Panc1 (cell line): ENCODE results near the gene PCCA. TPM values are rescaled to one million over a fixed set of nuclear protein-coding genes. Genes with fewer than 3 reads are reported as not detected.

ENCODE experiments used
- ATAC-seq: fragments of 200-7000 bp; cut with Tn5 transposase; 2 replicates; pipeline ENCODE4 v1.9.1; 2020; ENCODE audit warnings: mild to moderate bottlenecking, moderate library complexity
- BruUV-seq: library from RNA; stranded (reverse); fragments of 400-500 nt; replicated peaks from 2 replicates; lab custom pipeline; 2021; lab: Mats Ljungman, UMichigan
- CTCF ChIA-PET: fragments of 300-600 bp; sonication (Branson Sonifier 250); formaldehyde crosslinking; loops from one replicate; lab custom pipeline; 2022; ENCODE audit warnings: antibody characterized with exemption; lab: Charles Lee
- POLR2A ChIA-PET: fragments of 300-600 bp; sonication (Branson Sonifier 250); formaldehyde crosslinking; loops from one replicate; lab custom pipeline; 2022; ENCODE audit warnings: antibody characterized with exemption; lab: Charles Lee
- DNase-seq: peaks from one replicate; pipeline ENCODE4 v3.0.0-alpha.2; 2010; ENCODE audit warnings: low read depth, low spot score
- H3K27ac ChIP-seq: 2 replicates; pipeline ENCODE4 v1.5.1; 2011; ENCODE audit warnings: mild to moderate bottlenecking, low read length, inconsistent platforms
- H3K27me3 ChIP-seq: fragments of 200-500 bp; sonication (Bioruptor generic); 2 replicates; pipeline ENCODE4 v1.6.0; 2014; ENCODE audit warnings: low read length, inconsistent platforms; ENCODE audit not compliant: control insufficient read depth, insufficient read depth
- H3K36me3 ChIP-seq: fragments of 200-500 bp; sonication (Bioruptor generic); 2 replicates; pipeline ENCODE4 v1.5.1; 2014; ENCODE audit warnings: inconsistent platforms, mild to moderate bottlenecking, low read length, moderate library complexity; ENCODE audit not compliant: control insufficient read depth, insufficient read depth
- H3K4me1 ChIP-seq: 2 replicates; pipeline ENCODE4 v1.5.1; 2011; ENCODE audit warnings: inconsistent platforms, mild to moderate bottlenecking, low read length, moderate library complexity; ENCODE audit not compliant: control insufficient read depth, insufficient read depth
- H3K4me3 ChIP-seq, 2 experiments: 2 replicates each; pipeline ENCODE4 v1.5.1; 2011 to 2012; ENCODE audit warnings: low read depth in 2 of 2, low read length in 2 of 2, mild to moderate bottlenecking in 2 of 2, inconsistent platforms in 1 of 2, moderate library complexity in 1 of 2
- H3K9me3 ChIP-seq: fragments of 200-500 bp; sonication (Bioruptor generic); 2 replicates; pipeline ENCODE4 v1.5.1; 2014; ENCODE audit warnings: low read depth, mild to moderate bottlenecking, inconsistent platforms, low read length, moderate library complexity; ENCODE audit not compliant: control insufficient read depth, insufficient read depth
- CTCF ChIP-seq: fragments of 450-650 bp; IDR thresholded peaks from 2 replicates; pipeline ENCODE4 v1.5.1; 2017; ENCODE audit warnings: mild to moderate bottlenecking
- POLR2AphosphoS5 ChIP-seq: IDR thresholded peaks from 2 replicates; pipeline ENCODE4 v1.6.1; 2012; ENCODE audit warnings: mild to moderate bottlenecking, low read depth, low read length, moderate library complexity
- REST ChIP-seq, 2 experiments: IDR thresholded peaks; 2 replicates each; pipeline ENCODE4 v1.6.1; 2011 to 2012; ENCODE audit warnings: low read depth in 2 of 2, control low read depth in 1 of 2, low read length in 1 of 2, mild to moderate bottlenecking in 1 of 2, moderate library complexity in 1 of 2; ENCODE audit not compliant: insufficient read depth in 1 of 2
- SIN3A ChIP-seq: IDR thresholded peaks from 2 replicates; pipeline ENCODE4 v1.6.1; 2012; ENCODE audit warnings: low read depth, mild to moderate bottlenecking, low read length, moderate library complexity, borderline replicate concordance; ENCODE audit not compliant: insufficient read depth
- TCF7L2 ChIP-seq: IDR thresholded peaks from 2 replicates; pipeline ENCODE4 v1.6.1; 2011; ENCODE audit warnings: mild to moderate bottlenecking, low read depth, low read length, inconsistent platforms
- in situ Hi-C: cut with HindIII; loops from 2 replicates; pipeline ENCODE4 v1.10.0; 2016; ENCODE audit warnings: low sequenced_read_pairs, low pct_unique_long_range_greater_than_20kb
- intact Hi-C: fragments of 100-400 bp; cut with micrococcal nuclease; formaldehyde crosslinking; loops from one replicate; pipeline ENCODE4 v1.10.0; 2022; ENCODE audit not compliant: unreplicated experiment
- total RNA-seq: library from RNA; stranded (reverse); gene quantifications from one replicate; pipeline ENCODE4 v1.2.1, GENCODE V29; 2021; ENCODE audit not compliant: unreplicated experiment

Gene PCCA
- total RNA-seq, 1 experiment from 2014 or later: 14.7 TPM

GRCh38 chr13:100297413-100297812 is 208.5 kb downstream of the PCCA start:
- Histone ChIP-seq H3K4me3 (no peak overlapping the region), H3K9me3 (no peaks in the 10 kb centered on the region), H3K4me1 (no peaks in the 10 kb centered on the region), H3K27ac (no peak overlapping the region), H3K36me3 (no peaks in the 10 kb centered on the region), H3K27me3 (no peaks in the 10 kb centered on the region)
- no peak for TF ChIP-seq REST (IDR thresholded peaks at IDR 0.05; ENCODE audit: insufficient read depth in 1 of 2, low read depth in 2 of 2, low read length in 1 of 2)
- no peak for TF ChIP-seq SIN3A
- no peak for TF ChIP-seq POLR2AphosphoS5
- no peak for TF ChIP-seq CTCF
- TF ChIP-seq TCF7L2: no peak
- DNase-seq (no peak), ATAC-seq (no peak)
- intact Hi-C loops: no loop called here
- no TSS peak for BruUV-seq
- POLR2A ChIA-PET: no interaction called here
- in situ Hi-C loops: no loop called here
- CTCF ChIA-PET: no interaction called here

- POLR2A ChIA-PET: no interaction called here
- H3K27me3 ChIP-seq: no peaks in the 10 kb centered on the region
- DNase-seq: no peak
- TF ChIP-seq TCF7L2: no peak
- no peak for TF ChIP-seq POLR2AphosphoS5
- TF ChIP-seq SIN3A: no peak
- no peak for TF ChIP-seq REST (IDR thresholded peaks at IDR 0.05; ENCODE audit: insufficient read depth in 1 of 2, low read depth in 2 of 2, low read length in 1 of 2)
- no peak for TF ChIP-seq CTCF
- no peak overlapping the region for H3K4me3 ChIP-seq
- no TSS peak for BruUV-seq
- H3K9me3 ChIP-seq: no peaks in the 10 kb centered on the region
- in situ Hi-C loops: no loop called here
- H3K36me3 ChIP-seq: no peaks in the 10 kb centered on the region
- no peak overlapping the region for H3K27ac ChIP-seq
- ATAC-seq: no peak
- CTCF ChIA-PET: no interaction called here
- intact Hi-C loops: no loop called here
- H3K4me1 ChIP-seq: no peaks in the 10 kb centered on the region
These were observed 209.3 kb downstream of the PCCA start for GRCh38 chr13:100298116-100298681.
